Stimulated activated CD8-positive, alpha-beta memory T cell treated with anti-CD3 and anti-CD28 coated beads, Interleukin-2, amount 100 ng/mL, for 1 hour (primary cell): Measurements from ENCODE around the gene SEC14L2.
"Not testable (repeated sequence)": the region's sequence is repeated elsewhere in the genome, so short reads cannot be mapped to it uniquely, and the experiment has no call there.

Experiments used
- DNase-seq, 2 donors: peaks; one replicate each; pipeline ENCODE4 v3.0.0-alpha.2; 2020; ENCODE audit warnings: low read depth in 2 of 2

Gene SEC14L2

DNA sequence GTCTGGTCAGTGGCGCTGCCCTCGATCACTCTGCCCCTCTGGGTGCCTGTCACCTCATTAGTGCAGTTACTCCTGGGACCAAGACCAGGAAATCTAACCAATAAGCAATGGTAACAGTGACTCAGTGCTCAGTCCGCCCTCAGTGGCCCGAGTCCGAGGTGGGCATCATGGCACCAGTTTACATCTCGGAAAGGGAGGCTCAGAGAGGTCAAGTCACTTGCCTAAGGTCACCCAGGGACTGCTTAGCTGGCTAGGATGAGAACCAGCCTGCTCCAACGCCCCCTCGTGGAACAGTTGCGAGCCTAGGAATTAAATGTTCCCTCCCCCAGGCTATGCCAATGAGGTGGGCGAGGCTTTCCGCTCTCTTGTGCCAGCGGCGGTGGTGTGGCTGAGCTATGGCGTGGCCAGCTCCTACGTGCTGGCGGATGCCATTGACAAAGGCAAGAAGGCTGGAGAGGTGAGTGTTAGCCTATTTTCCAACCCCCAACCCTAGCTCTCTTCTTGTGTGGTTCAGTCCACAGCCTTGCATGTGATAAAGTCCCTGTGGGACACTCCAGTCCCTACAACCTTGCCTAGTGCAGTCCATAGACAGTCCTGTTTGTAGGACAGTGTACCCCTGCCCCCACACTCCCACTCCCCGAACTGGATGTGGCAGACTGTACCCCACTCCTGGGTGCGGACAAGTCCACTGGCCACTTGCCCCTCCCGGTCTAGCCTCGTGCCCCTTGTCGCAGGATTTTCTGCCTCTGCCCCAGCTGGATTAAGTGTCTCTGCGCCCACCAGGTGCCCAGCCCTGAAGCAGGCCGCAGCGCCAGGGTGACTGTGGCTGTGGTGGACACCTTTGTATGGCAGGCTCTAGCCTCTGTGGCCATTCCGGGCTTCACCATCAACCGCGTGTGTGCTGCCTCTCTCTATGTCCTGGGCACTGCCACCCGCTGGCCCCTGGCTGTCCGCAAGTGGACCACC lies 29.9 kb downstream of the SEC14L2 start:
- DNase-seq = peak; percentile 60 to 77

DNA sequence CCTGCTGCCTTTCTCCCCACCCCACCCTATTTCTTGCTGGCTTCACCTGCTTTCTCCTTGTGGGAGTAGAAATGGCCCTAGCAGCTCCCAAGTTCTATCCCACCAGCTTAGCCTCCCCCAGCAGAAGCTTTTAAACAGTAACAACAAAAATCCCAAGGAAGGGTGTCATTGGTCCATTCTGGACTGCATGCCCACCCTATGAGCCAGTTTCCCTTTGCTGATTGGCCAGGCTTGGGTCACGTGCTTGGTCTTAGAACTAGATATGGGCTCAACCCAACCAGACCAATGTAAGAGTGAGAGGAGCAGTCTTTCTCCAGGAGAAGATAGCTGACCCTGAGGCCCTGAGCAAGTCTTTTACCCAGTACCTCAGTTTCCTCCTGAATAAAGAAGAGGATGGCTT lies 31.1 kb downstream of the SEC14L2 start:
- DNase-seq = no peak

DNA sequence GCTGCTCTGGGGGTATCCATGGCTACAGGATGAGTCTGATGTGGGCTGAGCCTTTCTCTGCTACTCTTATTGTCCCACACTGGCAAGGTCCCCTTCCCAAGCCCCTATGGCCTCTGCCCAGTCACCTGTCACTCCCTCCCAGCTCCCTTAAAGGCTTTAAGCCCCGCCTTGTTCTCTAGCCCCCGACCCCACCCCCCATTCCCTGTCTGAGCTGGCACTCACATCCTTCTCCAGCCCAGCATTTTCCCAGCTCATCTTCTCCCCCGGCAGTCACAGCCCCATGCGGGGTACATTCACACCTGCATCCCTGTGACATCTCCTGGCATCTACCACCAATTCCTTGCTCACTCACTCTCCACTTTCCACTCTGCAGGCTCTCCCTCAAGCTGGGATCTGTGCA lies 33.1 kb downstream of the SEC14L2 start:
- no peak for DNase-seq

DNA sequence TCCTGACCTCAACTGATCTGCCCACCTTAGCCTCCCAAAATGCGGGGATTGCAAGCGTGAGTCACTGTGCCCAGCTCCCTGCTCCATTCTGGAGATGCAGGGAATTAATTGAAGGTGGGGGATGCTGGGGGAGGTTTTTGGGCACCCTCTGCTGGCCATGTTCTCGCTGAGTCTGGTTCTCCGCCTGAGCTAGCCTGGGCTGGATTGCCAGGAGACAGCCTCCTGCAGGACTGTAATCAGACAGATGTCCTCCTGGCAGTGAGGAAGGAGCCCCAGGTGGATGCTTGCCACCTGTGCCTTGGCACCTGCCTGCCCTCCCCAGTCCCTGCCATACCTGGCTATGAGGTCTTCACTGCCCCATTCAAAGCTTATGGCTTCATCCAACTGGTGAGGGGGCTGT lies 34.1 kb downstream of the SEC14L2 start:
- DNase-seq = no peak

DNA sequence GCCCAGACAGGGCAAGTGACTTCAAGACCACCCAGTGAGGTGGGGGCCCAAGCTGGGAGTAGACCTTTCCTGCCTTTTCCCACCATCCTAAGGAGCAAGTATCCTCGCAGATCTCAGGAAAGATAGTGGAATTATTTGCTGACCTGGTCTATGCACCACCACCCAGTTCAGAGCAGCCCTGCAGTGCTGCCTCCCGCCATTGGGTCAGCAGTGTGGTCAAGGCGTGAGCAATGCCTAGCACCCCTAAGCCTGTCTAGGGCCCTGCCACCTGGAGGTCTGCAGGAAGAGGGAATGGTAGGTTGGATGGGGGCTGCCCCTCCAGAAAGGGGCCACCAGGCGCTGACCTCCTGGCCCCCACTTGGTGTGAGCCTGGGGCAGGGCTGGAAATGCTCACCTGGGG lies 35.3 kb downstream of the SEC14L2 start:
- no peak for DNase-seq

DNA sequence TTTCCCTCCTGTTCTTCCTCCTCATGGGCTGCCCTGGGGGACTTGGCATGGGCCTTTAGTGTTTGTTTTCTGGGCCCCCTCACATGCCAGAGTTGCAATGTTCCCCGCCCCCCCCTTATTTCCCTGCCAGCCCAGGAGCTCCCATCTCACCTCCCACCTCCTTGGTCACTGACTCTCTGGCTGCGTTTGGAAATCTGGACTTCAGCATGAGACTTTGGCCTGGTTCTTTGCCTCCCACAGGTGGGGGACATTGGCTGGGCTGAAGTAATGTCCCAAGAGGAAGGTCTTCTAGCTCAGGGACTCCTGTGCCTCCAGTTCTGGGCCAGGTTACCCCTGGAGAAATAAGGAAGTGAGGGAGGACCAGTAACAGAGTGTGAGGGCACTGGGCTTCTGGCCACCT lies 35.7 kb downstream of the SEC14L2 start:
- no peak for DNase-seq

DNA sequence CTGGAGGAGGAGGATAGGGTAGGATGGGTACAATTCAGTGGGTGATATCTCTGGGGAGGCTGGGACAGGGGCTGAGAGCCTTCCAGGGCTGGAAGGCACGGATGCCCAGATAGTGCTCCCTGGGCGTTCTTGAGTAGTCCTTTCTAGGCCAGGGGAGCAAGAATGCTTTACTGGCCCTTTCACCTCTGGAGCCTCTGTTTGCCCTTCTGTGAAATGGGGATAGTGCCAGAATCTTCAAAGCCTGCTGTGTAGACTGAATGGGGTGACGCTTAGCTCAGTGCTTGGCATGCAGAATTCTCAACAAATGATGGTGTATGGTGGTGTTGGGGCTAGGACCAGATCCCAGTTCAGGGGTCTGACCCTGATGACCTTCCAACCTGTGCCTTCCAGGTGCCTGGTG lies 36.4 kb downstream of the SEC14L2 start:
- no peak for DNase-seq

DNA sequence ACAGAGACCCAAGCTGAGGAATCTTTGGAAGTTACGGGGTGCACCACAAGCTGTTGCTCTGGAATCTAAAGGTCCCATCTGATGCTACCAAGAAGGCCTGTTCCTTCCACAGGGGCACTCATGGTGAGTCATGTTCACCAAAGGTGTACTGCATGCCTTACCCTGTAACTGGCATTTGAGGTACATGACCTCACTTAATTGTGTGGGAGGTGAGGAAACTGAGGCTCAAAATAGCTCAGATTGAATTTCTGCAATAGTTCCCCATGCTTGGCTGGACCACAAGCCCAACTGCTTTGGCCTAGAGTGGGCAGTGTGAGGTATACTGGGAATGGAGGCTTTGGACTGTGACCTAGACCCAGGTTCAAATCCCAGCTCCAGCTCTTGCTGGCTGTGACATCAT lies 37.0 kb downstream of the SEC14L2 start:
- DNase-seq = no peak

DNA sequence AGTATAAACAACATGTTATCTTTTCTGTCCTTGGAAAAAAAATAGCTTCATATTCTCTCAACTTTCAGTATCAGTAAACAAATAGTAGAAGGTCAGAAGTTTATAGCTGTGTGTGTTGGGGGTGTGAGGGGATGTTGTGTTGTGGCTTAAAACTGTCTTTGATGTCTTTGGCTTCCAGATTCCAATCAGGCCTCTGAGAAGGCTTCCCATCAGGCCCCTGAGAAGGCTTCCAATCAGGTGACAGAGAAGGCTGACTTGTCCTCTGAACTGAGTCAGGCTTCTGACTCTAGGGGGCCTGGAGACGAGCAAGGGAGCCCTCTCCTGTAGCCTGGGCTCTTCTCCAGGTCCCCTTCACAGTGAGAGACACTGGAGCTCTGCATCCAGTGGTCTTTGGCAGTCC lies 38.0 kb downstream of the SEC14L2 start:
- no peak for DNase-seq

DNA sequence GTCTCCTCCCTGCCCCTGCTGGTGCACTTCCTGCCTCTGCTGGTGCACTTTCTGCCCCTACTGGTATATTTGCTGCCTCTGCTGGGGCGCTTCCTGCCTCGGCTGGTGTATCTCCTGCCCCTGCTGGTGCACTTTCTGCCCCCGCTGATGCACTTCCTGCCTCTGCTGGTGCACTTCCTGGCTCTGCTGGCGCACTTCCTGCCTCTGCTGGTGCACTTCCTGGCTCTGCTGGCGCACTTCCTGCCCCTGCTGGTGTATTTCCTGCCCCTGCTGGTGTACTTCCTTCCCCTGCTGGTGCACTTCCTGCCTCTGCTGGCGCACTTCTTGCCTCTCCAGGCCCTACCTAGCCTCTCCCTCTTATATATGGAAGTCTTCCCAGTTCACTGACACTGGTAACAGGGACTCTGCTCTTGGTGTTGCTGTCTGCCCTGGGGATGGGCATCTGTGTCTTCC lies 38.9 kb downstream of the SEC14L2 start:
- peak; percentile 51 to 61 for DNase-seq

DNA sequence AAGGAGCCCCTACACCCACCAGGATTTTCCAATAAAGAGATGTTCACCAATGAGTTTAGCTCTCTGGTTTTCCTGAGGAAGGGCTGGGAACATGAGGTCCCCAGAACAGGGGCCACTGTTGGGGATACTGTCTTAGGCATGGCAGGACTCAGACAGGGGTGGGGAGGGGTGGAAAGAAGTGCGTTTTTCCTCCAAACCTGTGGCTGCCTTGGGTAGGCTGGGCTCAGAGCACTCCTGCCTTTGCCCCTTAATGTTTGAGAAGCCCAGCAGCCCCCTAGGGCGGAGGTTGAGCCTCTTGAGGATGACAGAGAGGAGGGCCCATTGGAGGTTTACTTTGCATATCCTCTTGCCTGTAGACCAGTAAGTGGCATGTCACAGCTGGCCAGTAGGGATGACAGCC lies 39.4 kb downstream of the SEC14L2 start:
- no peak for DNase-seq

DNA sequence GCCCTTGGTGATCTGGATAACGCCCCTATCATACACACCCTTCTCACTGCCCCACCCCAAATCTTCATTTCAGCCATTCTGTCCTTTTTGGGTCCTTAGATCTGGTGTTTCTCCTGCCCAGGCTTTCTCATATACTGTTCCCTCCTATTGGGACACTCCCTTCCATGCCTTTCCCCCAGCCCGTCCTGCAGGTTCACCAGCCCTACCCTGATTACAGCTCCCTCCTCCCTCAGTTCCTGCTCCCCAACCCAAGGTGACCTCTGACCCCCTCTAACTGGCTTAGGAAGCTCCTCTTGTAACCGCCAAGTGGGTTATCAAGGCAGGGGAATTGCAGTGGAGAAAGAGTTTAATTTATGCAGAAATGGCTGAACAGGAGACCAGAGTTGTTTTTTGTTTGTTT lies 41.7 kb downstream of the SEC14L2 start:
- no peak for DNase-seq

DNA sequence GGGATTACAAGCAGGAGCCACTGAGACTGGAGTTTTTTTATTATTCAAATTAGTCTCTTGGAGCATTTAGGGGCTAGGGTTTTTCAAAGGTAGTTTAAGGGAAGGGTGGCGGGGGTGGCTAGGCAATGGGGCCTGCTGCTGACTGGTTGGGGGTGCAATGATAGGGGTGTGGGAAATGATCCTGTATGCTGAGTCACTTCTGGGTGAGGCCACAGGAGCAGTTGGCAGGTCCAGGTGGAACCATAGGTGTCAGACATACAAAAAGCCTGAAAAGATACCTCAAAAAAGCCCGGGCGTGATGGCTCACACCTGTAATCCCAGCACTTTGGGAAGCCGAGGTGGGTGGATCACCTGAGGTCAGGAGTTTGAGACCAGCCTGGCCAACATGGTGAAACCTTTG lies 42.4 kb downstream of the SEC14L2 start:
- DNase-seq = no peak

DNA sequence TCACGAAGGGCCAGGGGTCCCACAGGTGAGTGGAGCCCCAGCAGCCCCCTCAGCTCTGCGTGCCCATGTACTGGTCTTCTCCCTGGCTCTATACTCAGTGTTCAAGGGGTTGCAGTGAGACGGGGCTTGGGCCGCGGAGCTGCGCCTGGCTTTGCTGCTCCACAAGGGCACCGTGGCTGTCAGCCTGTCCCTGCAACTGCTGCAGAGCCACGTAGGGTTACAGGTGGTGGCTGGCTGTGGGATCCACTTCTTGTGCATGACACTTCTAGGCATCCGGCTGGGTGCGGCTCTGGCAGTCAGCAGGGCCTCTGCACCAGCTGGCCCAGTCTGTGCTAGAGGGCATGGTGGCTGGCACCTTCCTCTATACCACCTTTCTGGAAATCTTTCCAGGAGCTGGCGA lies 43.0 kb downstream of the SEC14L2 start:
- no peak for DNase-seq

DNA sequence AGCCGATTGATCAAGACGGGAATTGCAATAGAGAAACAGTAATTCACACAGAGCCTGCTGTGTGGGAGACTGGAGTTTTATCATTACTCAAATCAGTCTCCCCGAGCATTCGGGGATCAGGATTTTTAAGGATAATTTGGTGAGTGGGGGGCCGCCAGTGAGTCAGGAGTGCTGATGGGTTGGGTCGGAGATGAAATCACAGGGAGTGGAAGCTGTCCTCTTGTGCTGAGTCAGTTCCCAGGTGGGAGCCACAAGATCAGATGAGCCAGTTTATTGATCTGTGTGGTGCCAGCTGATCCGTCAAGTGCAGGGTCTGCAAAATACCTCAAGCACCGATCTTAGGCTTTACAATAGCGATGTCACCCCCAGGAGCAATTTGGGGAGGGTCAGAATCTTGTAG lies 44.3 kb downstream of the SEC14L2 start:
- no peak for DNase-seq

DNA sequence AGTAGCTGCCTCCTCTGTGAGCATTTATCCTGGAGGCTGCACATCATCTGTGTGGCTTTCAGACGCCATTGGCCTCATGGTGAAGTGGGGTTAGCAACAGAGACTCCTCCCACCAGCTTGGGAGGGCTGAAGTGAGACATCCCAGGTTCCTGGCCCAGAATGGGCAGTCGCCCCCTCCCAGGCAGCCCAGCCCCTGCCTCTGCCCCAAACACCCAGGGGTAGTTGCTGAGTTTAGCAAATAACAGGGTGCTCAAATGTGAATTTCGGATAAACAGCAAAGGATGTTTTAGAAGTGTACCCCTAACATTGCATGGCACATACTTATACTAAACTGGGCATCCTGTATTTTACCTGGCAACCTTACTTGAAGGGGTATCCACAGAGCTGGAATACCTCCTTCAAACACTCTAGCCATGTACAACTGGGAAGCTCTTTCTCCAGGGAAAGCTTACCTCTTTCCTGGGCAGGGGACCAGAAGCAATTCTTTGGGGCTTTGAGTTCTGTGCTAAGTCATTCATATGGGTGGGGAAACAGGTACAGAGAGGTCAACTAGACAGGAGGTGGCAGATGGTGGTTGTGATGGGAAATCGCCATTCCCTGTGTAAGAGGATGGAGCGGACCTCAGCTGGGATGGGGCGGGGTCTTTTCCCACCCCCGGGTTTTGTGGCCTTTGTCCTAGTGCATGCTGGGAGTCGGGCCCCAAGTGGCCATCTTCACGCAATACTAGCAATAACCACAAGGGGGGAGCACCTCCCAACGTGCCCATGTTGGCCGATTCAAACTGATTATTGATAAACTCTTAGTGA lies 48.0 kb downstream of the SEC14L2 start:
- DNase-seq = peak in 1 of 2 donors; percentile 23

DNA sequence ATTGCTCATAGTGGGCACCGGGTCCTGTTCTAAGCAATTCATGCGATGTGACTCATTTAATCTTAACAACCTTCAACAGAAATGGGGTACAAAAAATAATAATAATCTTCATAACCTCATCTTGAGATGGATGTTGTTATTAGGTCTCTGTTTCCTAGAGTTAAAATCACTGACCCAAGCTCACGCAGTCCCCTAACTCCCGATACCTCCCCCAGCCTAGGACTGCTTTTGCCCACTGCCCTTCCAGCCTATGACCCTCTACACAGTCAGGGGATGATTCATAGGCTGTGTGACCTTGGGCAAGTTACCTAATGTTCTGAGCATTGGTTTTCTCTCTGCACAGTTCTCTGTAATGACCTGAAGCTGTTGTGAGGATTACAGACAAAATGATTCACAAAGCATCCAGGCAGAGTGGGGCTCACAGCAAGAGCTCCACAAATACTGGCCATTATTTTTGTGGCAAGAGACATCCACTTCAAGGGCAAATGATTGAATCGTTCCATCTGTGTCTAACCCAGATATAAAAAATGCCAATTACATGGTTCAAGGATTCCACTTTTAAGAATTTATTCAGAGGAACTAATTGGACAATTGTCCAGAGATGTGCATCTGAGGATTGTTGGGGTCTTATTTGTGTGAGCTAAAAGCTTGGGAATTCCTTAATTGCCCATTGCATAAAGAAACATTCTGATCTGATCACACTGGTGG lies 48.8 kb downstream of the SEC14L2 start:
- no peak for DNase-seq

DNA sequence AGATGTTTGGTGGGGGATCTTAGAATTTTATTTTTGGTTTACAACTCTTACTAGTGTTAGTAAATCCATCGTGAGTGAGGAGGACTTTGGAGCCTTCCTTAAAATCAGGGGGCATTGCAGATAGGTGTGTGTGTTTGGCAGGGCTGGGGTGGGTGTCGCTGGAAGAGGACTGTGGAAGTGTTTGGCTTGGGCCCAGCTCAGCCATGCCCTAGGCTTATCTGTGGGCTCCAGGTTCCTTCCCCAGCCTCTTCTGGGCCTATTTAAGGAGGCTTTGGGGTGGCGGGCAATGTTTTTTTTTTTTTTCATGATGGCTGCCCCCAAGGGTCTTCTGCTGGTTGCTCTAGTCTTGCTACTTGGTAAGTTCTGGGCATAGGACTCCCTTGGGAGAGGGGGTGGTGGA lies 50.8 kb downstream of the SEC14L2 start:
- no peak for DNase-seq

DNA sequence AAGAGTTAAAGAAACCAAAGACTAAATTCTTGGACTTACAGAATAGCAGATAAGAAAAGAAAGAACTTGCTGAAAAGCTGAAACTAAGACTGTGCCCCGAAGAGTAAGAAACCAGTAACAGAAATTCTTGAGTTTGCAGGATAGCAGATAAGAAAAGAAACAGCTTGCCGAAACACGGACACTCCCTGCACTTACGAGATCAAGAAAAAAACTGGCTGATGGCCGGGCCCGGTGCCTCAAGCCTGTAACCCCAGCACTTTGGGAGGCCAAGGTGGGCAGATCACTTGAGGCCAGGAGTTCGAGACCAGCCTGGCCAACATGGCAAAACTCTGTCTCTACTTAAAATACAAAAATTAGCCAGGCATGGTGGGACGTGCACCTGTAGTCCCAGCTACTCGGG lies 54.7 kb downstream of the SEC14L2 start:
- DNase-seq = not testable (repeated sequence)

DNA sequence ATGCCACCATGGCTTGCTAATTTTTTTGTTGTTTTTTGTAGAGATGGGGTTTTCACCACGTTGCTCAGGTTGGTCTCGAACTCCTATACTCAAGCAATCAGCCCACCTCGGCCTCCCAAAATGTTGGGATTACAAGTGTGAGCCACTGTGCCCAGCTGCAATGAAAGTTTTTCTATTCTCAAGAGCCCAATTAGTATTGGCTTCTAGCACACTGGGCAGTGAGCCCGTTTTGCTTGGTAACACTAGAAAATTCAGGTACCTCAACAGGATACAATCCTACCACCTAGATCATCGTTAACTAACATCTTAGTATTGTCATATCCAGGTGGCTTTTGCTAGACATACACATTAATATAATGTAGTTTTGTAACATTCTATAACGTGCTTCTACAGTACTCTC lies 56.0 kb downstream of the SEC14L2 start:
- no peak for DNase-seq

DNA sequence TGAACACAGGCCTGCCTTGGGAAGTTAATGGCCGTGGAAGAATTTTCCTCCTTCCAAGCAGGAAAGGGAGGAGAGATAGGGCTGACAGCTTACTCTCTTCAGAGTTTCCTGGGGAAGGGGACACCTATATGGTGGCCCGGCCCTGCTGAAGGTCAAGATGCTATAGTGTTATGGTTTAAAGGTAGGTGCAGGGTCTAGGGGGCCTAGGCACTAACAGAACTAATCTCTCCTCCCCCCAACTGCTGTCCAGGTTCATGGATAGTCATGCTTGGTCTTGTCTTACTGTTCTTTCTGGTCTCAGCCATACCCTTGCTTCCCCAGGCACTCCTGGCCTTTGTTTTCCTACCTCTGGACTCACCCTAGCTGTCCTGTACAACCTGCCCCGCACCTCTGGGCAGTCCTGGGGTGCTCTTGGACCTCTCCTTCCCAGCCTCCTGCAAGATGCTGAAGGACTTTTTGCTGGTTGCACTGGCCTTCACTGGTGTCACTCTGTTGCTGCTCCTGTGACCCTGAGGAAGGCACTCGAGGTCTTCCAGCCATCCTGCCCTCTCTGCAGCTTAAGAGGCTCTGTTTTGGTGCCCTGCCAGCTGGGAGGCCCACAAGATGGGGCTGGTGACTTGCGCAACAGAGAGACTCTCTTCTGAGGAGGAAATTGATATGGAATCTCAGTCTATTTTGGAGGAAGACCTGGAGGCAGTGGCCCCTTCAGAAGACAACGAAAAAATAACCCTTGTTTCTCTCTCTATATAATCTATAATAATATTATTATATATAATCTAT lies 57.1 kb downstream of the SEC14L2 start:
- no peak for DNase-seq
